ENCODE measurements around the gene LIN28B. TPM values are rescaled to one million over a fixed set of nuclear protein-coding genes. Genes with fewer than 3 reads are reported as not detected.

Gene LIN28B
- total RNA-seq, 1 experiment from 2014 or later = 0.25 TPM

DNA sequence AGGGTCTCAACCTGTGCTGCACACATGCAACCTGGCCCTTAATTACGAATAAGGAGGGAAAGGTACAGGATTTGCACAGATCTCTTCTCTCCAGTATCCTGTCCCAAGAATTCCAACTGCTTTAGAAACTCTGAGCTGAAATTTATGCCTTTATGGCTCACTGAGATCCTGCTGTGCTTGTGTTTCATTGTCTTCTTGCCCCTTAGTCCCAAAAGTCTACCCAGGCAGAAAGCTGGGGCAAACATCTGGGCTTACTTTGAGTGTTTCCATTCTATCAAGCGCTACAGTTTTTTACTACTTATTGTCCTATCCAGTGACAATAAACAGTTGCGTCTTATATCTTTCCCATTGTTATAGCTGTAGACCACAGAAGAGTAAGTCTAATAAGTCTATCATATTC lies 99.7 kb downstream of the LIN28B start:
- intact Hi-C loops (cut with micrococcal nuclease) = no loop called here
- TF ChIP-seq JUND (IDR thresholded peaks at IDR 0.05) (no peak), ELF1 (IDR thresholded peaks at IDR 0.05; ENCODE audit: borderline replicate concordance, low read depth) (no peak), CTCF (IDR thresholded peaks at IDR 0.05 in 2 of 3, conservative IDR thresholded peaks at IDR 0.05 in 1 of 3; ENCODE audit: borderline replicate concordance in 1 of 3, insufficient read depth in 1 of 3, low read depth in 2 of 3, low read length in 2 of 3) (no peak), ATF3 (IDR thresholded peaks at IDR 0.05) (no peak)
- TF ChIP-seq, protein P1, sequence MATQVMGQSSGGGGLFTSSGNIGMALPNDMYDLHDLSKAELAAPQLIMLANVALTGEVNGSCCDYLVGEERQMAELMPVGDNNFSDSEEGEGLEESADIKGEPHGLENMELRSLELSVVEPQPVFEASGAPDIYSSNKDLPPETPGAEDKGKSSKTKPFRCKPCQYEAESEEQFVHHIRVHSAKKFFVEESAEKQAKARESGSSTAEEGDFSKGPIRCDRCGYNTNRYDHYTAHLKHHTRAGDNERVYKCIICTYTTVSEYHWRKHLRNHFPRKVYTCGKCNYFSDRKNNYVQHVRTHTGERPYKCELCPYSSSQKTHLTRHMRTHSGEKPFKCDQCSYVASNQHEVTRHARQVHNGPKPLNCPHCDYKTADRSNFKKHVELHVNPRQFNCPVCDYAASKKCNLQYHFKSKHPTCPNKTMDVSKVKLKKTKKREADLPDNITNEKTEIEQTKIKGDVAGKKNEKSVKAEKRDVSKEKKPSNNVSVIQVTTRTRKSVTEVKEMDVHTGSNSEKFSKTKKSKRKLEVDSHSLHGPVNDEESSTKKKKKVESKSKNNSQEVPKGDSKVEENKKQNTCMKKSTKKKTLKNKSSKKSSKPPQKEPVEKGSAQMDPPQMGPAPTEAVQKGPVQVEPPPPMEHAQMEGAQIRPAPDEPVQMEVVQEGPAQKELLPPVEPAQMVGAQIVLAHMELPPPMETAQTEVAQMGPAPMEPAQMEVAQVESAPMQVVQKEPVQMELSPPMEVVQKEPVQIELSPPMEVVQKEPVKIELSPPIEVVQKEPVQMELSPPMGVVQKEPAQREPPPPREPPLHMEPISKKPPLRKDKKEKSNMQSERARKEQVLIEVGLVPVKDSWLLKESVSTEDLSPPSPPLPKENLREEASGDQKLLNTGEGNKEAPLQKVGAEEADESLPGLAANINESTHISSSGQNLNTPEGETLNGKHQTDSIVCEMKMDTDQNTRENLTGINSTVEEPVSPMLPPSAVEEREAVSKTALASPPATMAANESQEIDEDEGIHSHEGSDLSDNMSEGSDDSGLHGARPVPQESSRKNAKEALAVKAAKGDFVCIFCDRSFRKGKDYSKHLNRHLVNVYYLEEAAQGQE (IDR thresholded peaks at IDR 0.05; ENCODE audit: low read depth) = no peak
- BruUV-seq (replicated peaks) = no TSS peak
- Histone ChIP-seq H3K36me3 (ENCODE audit: control insufficient read depth in 1 of 2, insufficient read depth in 2 of 2, low read length in 2 of 2) (no peaks in the 10 kb centered on the region), H3K79me2 (ENCODE audit: insufficient read depth, low read length) (no peaks in the 10 kb centered on the region), H3K9ac (ENCODE audit: low read length) (no peak overlapping the region), H2AFZ (ENCODE audit: low read depth, low read length, poor library complexity, severe bottlenecking) (no peak overlapping the region), H3K4me2 (ENCODE audit: low read length) (no peak overlapping the region), H3K4me1 (ENCODE audit: control insufficient read depth in 1 of 2, insufficient read depth in 2 of 2, low read length in 2 of 2) (no peaks in the 10 kb centered on the region), H3K9me2 (ENCODE audit: insufficient read depth) (no peaks in the 10 kb centered on the region), H3K4me3 (replicated peaks in 1 of 2; ENCODE audit: low read depth in 1 of 2, low read length in 2 of 2) (no peak overlapping the region), H3K9me3 (ENCODE audit: control insufficient read depth in 1 of 2, insufficient read depth in 1 of 2, low read depth in 1 of 2, low read length in 2 of 2) (no peaks in the 10 kb centered on the region), H4K20me1 (ENCODE audit: insufficient read depth) (no peaks in the 10 kb centered on the region), H3K27me3 (ENCODE audit: insufficient read depth, low read length) (no peaks in the 10 kb centered on the region), H3K27ac (ENCODE audit: low read depth, low read length) (no peak overlapping the region)
- CTCF ChIA-PET = interaction anchor here (0.7 kb wide), 1 partner anchor 267 kb away, joined by 3 read pairs; no protein-coding TSS in a partner anchor
- RAD21 ChIA-PET (ENCODE audit: low non-redundant PET in 1 of 2, low total read pairs in 2 of 2, uncharacterized antibody in 2 of 2, unreplicated experiment in 2 of 2) = no interaction called here
- ATAC-seq (no peak), DNase-seq (ENCODE audit: low read depth, low spot score) (no peak)
- POLR2A ChIA-PET = no interaction called here

Measured in HCT116 (cell line).